Mesothelial cell of epicardium (in vitro differentiated cells): Measurements from ENCODE around the gene RSRC1. TPM values are rescaled to one million over a fixed set of nuclear protein-coding genes. Genes with fewer than 3 reads are reported as not detected.
"Not testable (repeated sequence)": the region's sequence is repeated elsewhere in the genome, so short reads cannot be mapped to it uniquely, and the experiment has no call there.

Source experiments
- DNase-seq, 2 experiments: peaks; one replicate each; pipeline ENCODE4 v3.0.0; 2021; ENCODE audit warnings: low spot score in 2 of 2; ENCODE audit not compliant: unreplicated experiment in 2 of 2
- H3K27ac Mint-ChIP-seq: 2 replicates; pipeline ENCODE4 v1.8.0; 2021; ENCODE audit warnings: mixed read lengths
- H3K27me3 Mint-ChIP-seq: 2 replicates; pipeline ENCODE4 v1.8.0; 2021; ENCODE audit warnings: low read depth, mixed read lengths
- H3K36me3 Mint-ChIP-seq: 2 replicates; pipeline ENCODE4 v1.8.0; 2021; ENCODE audit warnings: mixed read lengths
- H3K4me1 Mint-ChIP-seq: 2 replicates; pipeline ENCODE4 v1.8.0; 2021; ENCODE audit warnings: mixed read lengths
- H3K4me3 Mint-ChIP-seq: 2 replicates; pipeline ENCODE4 v1.8.0; 2021; ENCODE audit warnings: mild to moderate bottlenecking, moderate library complexity, mixed read lengths
- H3K9me3 Mint-ChIP-seq: 2 replicates; pipeline ENCODE4 v1.8.0; 2021; ENCODE audit warnings: mixed read lengths
- CTCF ChIP-seq: fragments of 200-600 bp; sonication (generic); IDR thresholded peaks from one replicate; pipeline ENCODE4 v1.5.0; 2021; ENCODE audit warnings: antibody characterized with exemption; ENCODE audit not compliant: unreplicated experiment
- total RNA-seq: library from RNA; stranded (reverse); gene quantifications from 3 replicates; pipeline ENCODE4 v1.2.1, GENCODE V29; 2021

RSRC1 gene
- total RNA-seq, 1 donor from 2014 or later = 34.9 TPM

- DNase-seq = no peak
- Mint-ChIP-seq H3K27ac (no peak overlapping the region), H3K9me3 (peaks cover 32% of the 10 kb centered on the region), H3K36me3 (peaks cover 11% of the 10 kb centered on the region), H3K4me3 (no peak overlapping the region), H3K4me1 (no peaks in the 10 kb centered on the region), H3K27me3 (no peaks in the 10 kb centered on the region)
- no peak for TF ChIP-seq CTCF
These were observed 395.2 kb downstream of the RSRC1 start for GRCh38 chr3:158505117-158505516.

GRCh38 chr3:158506456-158506855 lies 396.6 kb downstream of the RSRC1 start:
- Mint-ChIP-seq H3K4me1 (no peaks in the 10 kb centered on the region), H3K36me3 (peaks cover 3% of the 10 kb centered on the region), H3K27me3 (no peaks in the 10 kb centered on the region), H3K4me3 (no peak overlapping the region), H3K9me3 (peaks cover 19% of the 10 kb centered on the region), H3K27ac (no peak overlapping the region)
- TF ChIP-seq CTCF = no peak
- DNase-seq = no peak

GRCh38 chr3:158508481-158508880 lies 398.6 kb downstream of the RSRC1 start:
- Mint-ChIP-seq H3K27ac (no peak overlapping the region), H3K27me3 (no peaks in the 10 kb centered on the region), H3K9me3 (peaks cover 5% of the 10 kb centered on the region), H3K36me3 (peaks cover 3% of the 10 kb centered on the region), H3K4me1 (no peaks in the 10 kb centered on the region), H3K4me3 (no peak overlapping the region)
- no peak for DNase-seq
- no peak for TF ChIP-seq CTCF

- Mint-ChIP-seq H3K36me3 (peaks cover 8% of the 10 kb centered on the region), H3K9me3 (peaks cover 10% of the 10 kb centered on the region), H3K4me1 (no peaks in the 10 kb centered on the region), H3K27ac (no peak overlapping the region), H3K27me3 (no peaks in the 10 kb centered on the region), H3K4me3 (no peak overlapping the region)
- DNase-seq = no peak
- no peak for TF ChIP-seq CTCF
These were observed 400.0 kb downstream of the RSRC1 start for GRCh38 chr3:158509891-158510290.

- H3K9me3 Mint-ChIP-seq, H3K36me3 Mint-ChIP-seq, H3K27me3 Mint-ChIP-seq, H3K4me3 Mint-ChIP-seq, H3K27ac Mint-ChIP-seq, H3K4me1 Mint-ChIP-seq, DNase-seq: not testable (repeated sequence)
These were observed 406.8 kb downstream of the RSRC1 start for GRCh38 chr3:158516729-158517128.

- Mint-ChIP-seq H3K4me1 (no peaks in the 10 kb centered on the region), H3K27me3 (no peaks in the 10 kb centered on the region), H3K27ac (no peak overlapping the region), H3K9me3 (peaks cover 13% of the 10 kb centered on the region), H3K4me3 (no peak overlapping the region), H3K36me3 (peaks cover 3% of the 10 kb centered on the region)
- DNase-seq = no peak
- TF ChIP-seq CTCF = no peak
These were observed 409.9 kb downstream of the RSRC1 start for GRCh38 chr3:158519776-158520175.
